ENCODE measurements around the gene CALY.

CALY gene, protein sequence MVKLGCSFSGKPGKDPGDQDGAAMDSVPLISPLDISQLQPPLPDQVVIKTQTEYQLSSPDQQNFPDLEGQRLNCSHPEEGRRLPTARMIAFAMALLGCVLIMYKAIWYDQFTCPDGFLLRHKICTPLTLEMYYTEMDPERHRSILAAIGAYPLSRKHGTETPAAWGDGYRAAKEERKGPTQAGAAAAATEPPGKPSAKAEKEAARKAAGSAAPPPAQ
- long read RNA-seq: 0 reads

DNA sequence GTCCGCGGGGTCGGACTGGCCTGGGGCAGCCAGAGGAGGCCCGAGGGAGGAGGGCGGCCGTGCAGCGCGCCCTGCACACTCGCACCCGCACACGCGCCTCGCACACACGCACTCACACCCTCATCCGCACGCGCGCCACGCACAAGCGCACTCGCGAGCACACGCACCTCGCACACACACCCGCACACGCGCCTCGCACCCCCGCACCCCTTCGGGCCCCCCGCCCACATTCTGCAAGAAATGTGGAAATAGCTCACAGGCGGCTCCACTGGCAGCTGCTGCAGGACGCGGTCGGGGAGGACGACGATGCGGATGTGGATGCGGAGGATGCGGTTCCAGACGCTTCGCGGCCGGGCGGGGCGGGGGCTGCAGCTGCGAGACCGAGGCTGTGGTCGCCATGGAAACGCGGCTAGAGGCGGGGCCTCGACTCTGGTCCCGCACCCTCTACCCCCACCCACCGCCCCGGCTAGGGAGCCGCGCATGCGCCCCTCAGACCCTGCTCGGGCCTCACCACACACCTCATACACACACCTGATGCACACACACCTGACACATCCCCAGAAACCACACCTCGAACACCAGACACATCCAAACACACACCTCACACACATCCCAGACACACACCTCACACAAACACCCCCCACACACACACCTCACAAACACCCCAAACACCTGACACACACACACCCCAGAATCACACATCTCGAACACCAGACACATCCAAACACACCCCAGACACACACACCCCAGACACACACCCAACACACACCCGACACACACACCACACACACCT is at the start of gene CALY:
TSS of gene CALY (minus strand) at position 320 of the 793 bp plus-strand sequence. CDS start 7,907 bp downstream, outside the sequence.
- H3K4me3 ChIP-seq (replicated peaks; ENCODE audit: insufficient read depth, low read length): no peak within 1 kb of the TSS
- TF ChIP-seq, protein P1, sequence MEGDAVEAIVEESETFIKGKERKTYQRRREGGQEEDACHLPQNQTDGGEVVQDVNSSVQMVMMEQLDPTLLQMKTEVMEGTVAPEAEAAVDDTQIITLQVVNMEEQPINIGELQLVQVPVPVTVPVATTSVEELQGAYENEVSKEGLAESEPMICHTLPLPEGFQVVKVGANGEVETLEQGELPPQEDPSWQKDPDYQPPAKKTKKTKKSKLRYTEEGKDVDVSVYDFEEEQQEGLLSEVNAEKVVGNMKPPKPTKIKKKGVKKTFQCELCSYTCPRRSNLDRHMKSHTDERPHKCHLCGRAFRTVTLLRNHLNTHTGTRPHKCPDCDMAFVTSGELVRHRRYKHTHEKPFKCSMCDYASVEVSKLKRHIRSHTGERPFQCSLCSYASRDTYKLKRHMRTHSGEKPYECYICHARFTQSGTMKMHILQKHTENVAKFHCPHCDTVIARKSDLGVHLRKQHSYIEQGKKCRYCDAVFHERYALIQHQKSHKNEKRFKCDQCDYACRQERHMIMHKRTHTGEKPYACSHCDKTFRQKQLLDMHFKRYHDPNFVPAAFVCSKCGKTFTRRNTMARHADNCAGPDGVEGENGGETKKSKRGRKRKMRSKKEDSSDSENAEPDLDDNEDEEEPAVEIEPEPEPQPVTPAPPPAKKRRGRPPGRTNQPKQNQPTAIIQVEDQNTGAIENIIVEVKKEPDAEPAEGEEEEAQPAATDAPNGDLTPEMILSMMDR (IDR thresholded peaks at IDR 0.05; ENCODE audit: insufficient read depth, low read length): no peak
- peak; percentile 82 for TF ChIP-seq POLR2AphosphoS5 (IDR thresholded peaks at IDR 0.05; ENCODE audit: low read depth)
- peaks cover 29% of the 10 kb centered on the region for H3K27me3 ChIP-seq (ENCODE audit: insufficient read depth, poor library complexity, severe bottlenecking)
- no peak within 1 kb of the TSS for H3K27ac ChIP-seq (replicated peaks)
- peak in 1 of 2 experiments; percentile 76 for DNase-seq (ENCODE audit: low read depth in 1 of 2, low spot score in 1 of 2)

DNA sequence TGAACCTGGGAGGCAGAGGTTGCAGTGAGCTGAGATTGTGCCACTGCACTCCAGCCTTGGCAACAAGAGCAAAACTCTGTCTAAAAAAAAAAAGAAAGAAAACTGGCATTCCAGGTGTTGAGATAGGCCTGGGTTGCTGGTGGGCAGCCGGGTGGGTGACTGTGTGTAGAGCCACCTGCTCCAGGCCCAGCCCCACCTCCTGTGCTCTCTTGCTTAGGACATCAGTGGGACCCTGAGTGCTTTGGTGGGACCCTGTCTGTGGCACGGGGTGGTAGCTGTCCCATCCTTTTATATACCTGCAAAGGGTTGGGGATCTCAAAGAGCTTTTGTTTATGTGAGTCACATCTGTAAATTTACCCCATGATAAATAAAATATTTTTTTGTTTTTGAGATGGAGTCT is 48.5 kb upstream of the CALY start:
- TF ChIP-seq GABPA (IDR thresholded peaks at IDR 0.05; ENCODE audit: low read depth) (no peak), SPI1 (IDR thresholded peaks at IDR 0.05; ENCODE audit: borderline replicate concordance, low read depth) (no peak), POLR2AphosphoS5 (IDR thresholded peaks at IDR 0.05; ENCODE audit: low read depth) (no peak)
- TF ChIP-seq, protein P2, sequence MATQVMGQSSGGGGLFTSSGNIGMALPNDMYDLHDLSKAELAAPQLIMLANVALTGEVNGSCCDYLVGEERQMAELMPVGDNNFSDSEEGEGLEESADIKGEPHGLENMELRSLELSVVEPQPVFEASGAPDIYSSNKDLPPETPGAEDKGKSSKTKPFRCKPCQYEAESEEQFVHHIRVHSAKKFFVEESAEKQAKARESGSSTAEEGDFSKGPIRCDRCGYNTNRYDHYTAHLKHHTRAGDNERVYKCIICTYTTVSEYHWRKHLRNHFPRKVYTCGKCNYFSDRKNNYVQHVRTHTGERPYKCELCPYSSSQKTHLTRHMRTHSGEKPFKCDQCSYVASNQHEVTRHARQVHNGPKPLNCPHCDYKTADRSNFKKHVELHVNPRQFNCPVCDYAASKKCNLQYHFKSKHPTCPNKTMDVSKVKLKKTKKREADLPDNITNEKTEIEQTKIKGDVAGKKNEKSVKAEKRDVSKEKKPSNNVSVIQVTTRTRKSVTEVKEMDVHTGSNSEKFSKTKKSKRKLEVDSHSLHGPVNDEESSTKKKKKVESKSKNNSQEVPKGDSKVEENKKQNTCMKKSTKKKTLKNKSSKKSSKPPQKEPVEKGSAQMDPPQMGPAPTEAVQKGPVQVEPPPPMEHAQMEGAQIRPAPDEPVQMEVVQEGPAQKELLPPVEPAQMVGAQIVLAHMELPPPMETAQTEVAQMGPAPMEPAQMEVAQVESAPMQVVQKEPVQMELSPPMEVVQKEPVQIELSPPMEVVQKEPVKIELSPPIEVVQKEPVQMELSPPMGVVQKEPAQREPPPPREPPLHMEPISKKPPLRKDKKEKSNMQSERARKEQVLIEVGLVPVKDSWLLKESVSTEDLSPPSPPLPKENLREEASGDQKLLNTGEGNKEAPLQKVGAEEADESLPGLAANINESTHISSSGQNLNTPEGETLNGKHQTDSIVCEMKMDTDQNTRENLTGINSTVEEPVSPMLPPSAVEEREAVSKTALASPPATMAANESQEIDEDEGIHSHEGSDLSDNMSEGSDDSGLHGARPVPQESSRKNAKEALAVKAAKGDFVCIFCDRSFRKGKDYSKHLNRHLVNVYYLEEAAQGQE (IDR thresholded peaks at IDR 0.05; ENCODE audit: insufficient replicate concordance, low read depth): no peak
- TF ChIP-seq, protein P1 (IDR thresholded peaks at IDR 0.05; ENCODE audit: insufficient read depth, low read length): no peak
- Histone ChIP-seq H3K27ac (replicated peaks) (no peak overlapping the region), H3K27me3 (ENCODE audit: insufficient read depth, poor library complexity, severe bottlenecking) (no peaks in the 10 kb centered on the region), H3K4me3 (replicated peaks; ENCODE audit: insufficient read depth, low read length) (no peak overlapping the region)
- no peak for DNase-seq (ENCODE audit: low read depth in 1 of 2, low spot score in 1 of 2)

DNA sequence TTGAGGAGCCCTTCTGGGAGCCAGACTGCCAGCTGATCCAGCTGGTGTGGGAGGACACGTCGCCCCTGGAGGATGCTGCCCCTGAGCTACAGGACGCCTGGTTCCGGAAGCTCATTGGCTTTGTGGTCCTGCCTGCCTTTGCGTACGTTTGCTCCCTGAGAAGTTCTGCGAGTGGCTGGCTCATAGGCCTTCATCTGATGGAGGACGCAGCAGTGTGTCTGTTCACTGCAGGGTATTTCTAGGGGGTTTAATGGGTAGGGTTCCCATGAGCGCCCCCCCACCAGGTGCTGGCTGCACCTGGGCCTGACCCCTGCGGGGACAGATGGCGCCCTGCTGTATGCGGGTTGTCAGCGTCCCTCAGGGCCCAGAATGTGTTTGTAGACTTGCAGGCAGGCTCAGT is 47.4 kb upstream of the CALY start:
- H3K27me3 ChIP-seq (ENCODE audit: insufficient read depth, poor library complexity, severe bottlenecking): peaks cover 4% of the 10 kb centered on the region
- no peak overlapping the region for H3K27ac ChIP-seq (replicated peaks)
- TF ChIP-seq, protein P2 (IDR thresholded peaks at IDR 0.05; ENCODE audit: insufficient replicate concordance, low read depth): no peak
- TF ChIP-seq POLR2AphosphoS5 (IDR thresholded peaks at IDR 0.05; ENCODE audit: low read depth): no peak
- TF ChIP-seq, protein P1 (IDR thresholded peaks at IDR 0.05; ENCODE audit: insufficient read depth, low read length): no peak
- no peak for TF ChIP-seq SPI1 (IDR thresholded peaks at IDR 0.05; ENCODE audit: borderline replicate concordance, low read depth)
- TF ChIP-seq GABPA (IDR thresholded peaks at IDR 0.05; ENCODE audit: low read depth): no peak
- no peak overlapping the region for H3K4me3 ChIP-seq (replicated peaks; ENCODE audit: insufficient read depth, low read length)
- DNase-seq (ENCODE audit: low read depth in 1 of 2, low spot score in 1 of 2): no peak
